ENCODE measurements around the gene DCST2.

The DCST2 gene

DNA sequence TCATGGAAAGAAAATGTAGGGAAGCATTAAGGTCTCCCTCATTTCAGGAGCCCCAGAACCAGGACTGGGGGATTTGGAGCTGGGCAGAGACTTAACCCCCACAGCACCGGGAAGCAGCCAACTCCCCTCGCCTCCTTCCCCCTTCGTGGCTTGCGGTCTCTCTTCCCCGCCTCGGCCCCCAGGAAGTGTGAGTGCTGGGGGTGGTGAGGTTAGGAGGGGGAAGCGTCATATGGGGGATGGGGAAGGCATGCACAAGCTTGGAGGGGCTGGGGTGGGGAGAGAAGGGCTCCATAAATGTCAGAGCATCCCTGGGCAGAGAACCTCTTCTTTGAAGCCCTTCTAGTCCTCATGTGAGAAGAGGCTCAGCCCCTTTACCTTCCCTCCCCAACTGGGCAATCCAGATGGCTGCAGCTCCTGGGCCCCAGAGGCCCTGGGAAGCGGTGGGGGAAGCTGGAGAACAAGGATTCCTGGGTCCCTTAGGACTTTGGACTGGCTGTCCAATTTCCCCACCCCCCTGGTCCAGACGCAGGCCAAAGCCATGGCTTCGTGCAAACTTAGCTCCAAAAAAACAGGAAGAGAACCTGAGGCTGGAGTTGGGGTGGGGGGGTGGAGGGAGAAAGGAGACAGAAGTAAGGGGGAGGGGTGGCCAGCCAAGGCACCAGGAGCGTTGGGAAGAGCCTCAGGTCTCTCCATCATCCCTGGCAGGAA lies 23.2 kb downstream of the DCST2 start:
- DNase-seq (ENCODE audit: low read depth in 2 of 2), result no peak

- DNase-seq (ENCODE audit: low read depth in 2 of 2), result no peak
Measured at GRCh38 chr1:155009742-155010141, 23.8 kb downstream of the DCST2 start.

DNA sequence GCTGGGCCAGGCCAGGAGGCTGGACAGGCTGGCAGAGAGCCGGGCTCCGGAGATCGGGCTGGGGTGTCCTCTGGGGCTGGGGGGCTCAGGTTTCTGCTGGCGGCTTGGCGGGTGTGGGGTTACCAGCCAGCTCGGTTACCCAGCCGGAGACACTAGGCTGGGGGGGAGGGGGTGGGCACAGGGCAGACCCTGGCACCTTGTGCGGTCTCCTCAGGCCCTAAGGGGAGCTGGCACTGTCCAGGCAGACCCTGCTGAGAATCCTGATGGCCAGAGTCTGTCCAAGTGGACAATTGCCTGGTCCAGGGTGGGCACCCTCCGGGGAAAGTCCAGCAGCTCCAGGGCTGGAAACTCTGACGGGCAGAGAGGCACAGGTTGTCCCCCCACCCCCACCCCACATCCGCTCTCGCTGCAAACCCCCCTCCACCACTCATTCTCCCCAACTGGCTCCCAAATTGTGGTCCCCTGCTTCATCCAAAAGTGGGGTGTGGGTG lies 24.3 kb downstream of the DCST2 start:
- DNase-seq (ENCODE audit: low read depth in 2 of 2), result no peak

GRCh38 chr1:155008015-155008941 lies 25.3 kb downstream of the DCST2 start:
- peak in 1 of 2 experiments; percentile 88 for DNase-seq (ENCODE audit: low read depth in 2 of 2)

DNA sequence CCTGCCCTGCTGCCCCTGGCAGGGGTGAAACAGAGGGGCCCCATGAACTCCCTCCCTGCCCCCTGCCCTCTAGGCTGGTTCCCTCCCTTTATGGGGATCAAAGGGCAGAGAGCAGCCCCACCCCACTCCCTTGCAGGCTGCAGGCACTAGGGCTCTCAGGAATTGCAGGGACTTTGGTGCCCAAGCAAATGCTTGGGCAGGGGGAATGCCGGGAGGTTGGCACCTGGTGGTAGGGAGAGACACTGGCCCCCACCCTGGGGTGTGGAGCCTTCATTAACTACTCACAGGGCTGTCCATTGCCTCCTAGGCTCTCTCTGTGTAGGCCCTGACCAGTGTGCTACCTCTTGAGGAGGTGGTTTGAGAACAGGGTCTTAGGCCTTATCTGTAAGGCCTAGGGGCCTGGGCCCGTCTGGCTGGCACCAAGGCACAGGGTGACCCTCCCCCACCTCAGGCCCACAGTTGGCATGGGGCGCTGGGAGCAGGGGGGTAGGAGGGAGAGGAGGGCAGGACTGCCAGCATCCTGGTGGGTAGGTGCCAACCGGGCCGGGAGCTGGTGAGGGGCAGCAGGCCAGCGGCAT lies 26.2 kb downstream of the DCST2 start:
- DNase-seq (ENCODE audit: low read depth in 2 of 2), result no peak

DNA sequence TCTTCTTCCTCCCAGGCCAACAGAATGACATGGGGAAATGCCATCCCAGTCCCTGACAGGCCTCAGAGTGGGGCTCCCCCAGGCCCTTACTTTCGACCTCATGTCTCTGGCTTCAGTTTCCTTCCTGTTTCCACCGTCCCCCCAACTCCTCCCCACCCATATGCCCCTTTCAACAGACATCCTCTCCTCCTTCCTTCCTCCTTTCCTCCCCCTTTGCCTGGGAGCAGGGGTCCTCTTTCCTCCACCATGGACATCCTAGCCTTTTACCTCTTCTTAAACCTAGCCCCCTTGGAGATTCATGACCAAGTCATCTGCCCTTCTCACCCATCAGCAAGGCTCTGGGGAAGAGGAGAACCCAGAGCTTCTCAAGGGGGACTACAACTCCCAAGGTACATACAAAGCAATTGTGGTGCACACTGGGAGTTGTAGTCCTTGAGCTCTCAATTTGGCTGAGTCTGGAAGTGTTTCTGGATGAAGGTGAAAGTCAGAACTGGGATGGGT lies 26.9 kb downstream of the DCST2 start:
- DNase-seq (ENCODE audit: low read depth in 2 of 2), result no peak

GRCh38 chr1:155005076-155006011 lies 28.2 kb downstream of the DCST2 start:
- no peak for DNase-seq (ENCODE audit: low read depth in 2 of 2)

- DNase-seq (ENCODE audit: low read depth in 2 of 2), result no peak
Measured at GRCh38 chr1:155004352-155005075, 29.1 kb downstream of the DCST2 start.

GRCh38 chr1:155003766-155004351 lies 29.7 kb downstream of the DCST2 start:
- no peak for DNase-seq (ENCODE audit: low read depth in 2 of 2)

DNA sequence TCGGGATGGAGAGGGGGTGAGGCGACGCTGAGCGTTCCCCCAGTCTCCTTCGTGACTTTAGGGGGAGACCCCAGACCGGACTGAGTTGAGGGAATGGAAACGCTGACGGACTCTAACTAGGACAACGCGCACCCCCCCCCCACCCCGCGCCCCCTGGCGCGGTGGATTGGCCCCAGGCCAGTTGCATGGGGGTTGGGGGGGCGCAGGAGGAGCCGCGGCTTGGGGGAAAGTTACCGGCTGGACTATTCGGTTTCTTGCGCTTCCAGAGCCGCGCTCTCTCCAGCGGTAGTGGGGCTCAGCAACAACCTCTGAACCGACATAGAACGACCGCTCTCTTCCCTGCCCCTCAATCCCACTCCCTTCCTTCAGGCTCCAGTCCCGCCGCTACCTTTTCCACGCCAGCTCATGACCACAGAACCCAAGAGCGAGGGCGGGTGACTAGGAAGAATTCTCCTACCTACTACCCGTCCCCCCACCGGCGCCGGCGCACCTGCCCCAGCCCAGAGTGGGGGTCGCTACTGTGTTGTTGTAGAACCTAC lies 30.3 kb downstream of the DCST2 start:
- DNase-seq (ENCODE audit: low read depth in 2 of 2), result no peak

GRCh38 chr1:155002464-155003226 lies 30.9 kb downstream of the DCST2 start, which contains the start of gene ZBTB7B:
TSS of gene ZBTB7B (plus strand) at chr1:155002802. CDS start at chr1:155014661, 11,859 bp downstream.
- DNase-seq (ENCODE audit: low read depth in 2 of 2), result no peak

DNA sequence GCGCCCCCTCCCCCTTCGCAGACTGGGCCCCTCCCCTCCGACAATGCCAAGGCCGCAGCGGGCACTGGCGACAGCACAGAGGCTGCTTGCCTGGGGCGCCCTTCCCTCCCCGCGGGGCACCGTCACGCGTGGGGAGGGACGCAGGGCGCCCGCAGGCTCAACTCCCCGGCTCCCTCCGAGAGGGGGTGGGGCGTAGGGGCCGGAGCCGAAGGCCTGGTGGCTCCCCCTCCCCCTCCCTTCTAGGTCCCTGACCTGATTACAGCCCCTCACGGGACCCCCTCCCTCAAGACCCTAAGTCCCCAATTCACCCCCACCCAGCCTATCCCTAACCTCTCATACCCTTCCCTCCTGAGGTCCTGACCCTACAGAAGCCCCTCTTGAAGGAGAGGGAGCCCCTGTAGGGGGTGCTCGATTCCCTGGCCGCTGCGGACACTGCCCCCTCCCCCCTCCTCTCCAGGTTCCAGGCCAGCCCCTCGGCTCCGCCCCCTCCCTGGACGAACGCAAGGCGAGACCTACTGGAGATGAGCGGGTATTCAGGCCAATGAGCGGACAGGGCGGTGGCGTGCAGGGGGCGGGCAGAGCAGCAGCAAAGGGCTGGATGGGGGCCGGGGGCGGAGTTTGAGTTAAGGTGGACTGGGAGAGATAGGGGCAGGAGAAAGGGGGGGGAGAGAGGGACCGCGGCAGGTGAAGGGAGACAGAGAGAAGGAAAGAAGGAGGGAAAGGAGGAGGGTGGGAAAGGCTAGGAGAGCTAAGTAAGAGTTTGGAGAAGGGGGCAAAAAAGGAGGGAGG lies 31.7 kb downstream of the DCST2 start:
- peak; percentile 97 to 100 for DNase-seq (ENCODE audit: low read depth in 2 of 2)

DNA sequence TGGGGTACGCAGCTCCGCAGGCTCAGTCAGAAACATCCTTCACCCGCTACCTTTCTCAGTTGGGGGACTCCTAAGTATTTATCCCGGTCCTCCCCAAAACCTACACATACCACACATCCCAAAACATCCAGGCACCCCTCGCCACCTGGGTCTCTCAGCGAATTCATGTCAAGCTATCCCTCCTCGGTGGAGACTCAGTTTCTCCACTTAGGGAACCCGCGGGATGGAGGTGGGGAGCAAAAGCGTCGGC lies 32.2 kb downstream of the DCST2 start:
- no peak for DNase-seq (ENCODE audit: low read depth in 2 of 2)

- peak; percentile 67 to 86 for DNase-seq (ENCODE audit: low read depth in 2 of 2)
Measured at GRCh38 chr1:155000726-155001424, 32.7 kb downstream of the DCST2 start.

DNA sequence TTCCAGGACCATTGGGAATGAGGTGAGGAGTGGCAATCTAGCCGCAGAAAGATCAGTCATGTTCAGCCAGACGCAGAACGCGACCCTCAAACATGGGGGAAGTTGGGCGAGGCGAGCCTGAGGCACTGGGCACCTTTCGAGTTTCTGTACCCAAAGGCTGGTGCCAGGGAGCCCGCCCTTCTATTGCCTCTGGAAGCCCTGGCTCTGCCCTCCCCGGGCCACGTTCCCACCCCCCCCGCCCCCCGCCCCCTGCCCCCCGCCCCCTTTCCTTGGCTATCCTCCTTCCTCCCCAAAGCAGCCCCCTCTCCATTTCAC lies 33.2 kb downstream of the DCST2 start:
- DNase-seq (ENCODE audit: low read depth in 2 of 2), result no peak

- peak in 1 of 2 experiments; percentile 77 for DNase-seq (ENCODE audit: low read depth in 2 of 2)
Measured at GRCh38 chr1:154999571-155000410, 33.8 kb downstream of the DCST2 start.
